Activated CD4-positive, alpha-beta T cell treated with anti-CD3 and anti-CD28 coated beads, Interleukin-2, Interleukin-6, amounts not matched to agents 100 ng/mL and 50 ng/mL, durations not matched to agents 16 hours and 8 hours (primary cell): Measurements from ENCODE around the gene CCT5.
"Not testable (repeated sequence)": the region's sequence is repeated elsewhere in the genome, so short reads cannot be mapped to it uniquely, and the experiment has no call there.

Experiments
- DNase-seq: peaks from one replicate; pipeline ENCODE4 v3.0.0-alpha.2; 2020

Gene CCT5

DNA sequence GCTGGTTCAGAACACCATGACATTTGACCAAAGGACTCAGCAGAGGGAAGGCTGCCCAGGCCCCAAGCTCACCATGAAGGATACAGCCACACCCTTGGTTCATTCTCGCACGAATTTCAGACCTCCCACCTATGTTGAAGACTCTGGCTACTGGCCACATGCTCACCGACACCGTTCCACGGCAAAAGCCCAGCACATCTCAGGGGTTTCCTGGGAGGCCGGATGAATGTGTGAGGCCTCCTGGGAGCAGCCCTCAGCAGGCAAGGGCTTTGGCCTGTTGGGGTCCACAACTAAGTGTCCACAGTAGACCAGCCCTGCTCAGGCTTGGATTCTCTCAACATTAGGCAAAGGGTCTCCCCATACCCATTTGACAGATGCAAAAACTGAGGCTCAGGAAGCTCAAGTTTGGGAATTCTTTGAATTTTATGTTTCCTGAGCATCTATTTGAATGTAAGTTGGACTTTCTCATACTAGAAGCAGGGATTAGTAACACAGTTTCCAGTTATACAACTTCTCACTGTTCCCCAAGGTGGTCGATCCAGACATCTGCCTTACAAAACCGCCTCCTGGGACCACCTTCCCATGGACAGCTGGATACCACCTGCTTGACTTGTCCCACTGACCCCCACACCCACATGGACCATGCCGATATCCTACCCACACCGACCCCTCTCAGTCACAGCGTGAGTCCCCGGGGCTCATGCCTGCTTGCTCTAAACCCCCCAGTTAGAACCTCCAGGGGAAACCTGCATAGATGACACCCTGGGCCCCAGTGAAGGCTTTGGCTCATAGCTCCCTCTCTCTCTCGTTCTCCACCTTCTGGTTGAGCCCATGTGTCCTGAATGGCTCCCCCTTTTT is 27.9 kb downstream of the CCT5 start:
- DNase-seq = no peak

DNA sequence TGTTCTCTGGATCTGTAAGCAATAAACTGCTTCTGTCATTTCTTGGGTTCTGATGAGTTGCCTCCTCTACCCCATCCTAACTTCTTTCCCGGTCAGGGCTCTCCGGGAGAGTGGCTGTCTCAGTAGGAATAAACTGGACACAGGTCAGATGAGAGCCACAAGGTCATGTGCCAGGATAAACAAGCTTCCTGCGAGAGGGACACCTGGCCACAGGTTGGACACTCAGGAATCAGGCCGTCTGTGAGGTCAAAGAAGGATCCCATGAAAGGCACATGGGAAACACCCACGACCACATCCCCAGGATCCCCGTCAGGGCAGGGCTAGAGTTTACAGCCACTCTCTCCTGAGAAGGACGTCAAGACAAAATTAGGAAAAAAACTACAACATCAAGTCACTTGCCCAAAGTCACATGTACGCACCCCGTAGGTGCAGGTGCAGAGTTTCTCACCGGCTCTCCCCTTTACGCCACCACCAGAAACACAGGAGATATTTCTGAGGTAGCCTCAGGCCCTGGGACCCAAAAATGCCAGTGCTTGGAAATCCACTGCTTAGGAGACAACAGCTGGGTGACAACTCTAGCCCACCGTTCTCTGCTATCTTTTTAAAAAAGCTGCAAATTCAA is 28.7 kb downstream of the CCT5 start:
- no peak for DNase-seq

DNA sequence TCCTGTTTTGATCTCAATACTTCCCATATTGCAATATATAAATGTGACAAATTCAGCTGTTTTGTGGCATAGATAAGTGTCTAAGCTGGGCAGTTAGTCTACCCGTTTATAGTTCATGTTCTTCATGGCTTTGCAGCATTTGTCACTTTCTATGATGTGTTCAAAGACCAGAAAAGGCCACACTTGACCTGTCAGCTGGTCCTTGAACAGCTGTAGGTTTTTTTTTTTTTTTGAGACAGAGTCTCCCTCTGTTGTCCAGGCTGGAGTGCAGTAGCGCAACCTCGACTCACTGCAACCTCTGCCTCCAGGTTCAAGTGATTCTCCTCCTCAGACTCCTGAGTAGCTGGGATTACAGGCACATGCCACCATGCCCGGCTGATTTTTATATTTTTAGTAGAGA is 29.2 kb downstream of the CCT5 start:
- no peak for DNase-seq

DNA sequence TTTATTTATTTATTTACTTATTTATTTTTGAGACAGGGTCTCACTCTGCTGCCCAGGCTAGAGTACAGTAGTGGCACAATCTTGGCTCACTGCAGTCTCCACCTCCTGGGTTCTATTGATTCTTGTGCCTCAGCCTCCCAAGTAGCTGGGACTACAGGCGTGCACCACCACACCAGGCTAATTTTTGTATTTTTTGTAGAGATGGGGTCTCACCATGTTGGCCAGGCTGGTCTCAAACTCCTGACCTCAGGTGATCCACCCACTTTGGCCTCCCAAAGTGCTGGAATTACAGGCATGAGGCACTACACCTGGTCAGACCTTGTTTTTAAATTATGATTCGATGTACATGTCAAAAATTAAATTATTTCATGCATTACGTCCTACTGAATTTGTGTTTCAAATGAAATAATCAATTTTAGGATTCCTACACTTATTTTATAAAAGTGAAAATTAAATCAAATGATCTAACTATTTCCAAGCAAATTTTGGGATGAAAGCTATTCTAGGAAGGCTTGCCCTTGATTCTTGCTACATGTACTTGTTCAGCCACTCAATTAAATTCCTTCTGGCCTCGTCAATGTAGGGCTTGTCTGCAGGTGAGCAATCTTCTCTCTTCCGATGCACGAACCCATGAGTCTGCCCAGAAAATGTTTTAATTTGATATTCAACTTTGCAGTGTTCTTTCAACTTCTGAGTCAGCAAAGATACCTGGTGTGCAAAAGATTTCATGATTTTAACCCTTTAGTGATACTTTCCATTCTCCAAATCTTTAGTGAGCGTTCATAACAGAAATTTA is 30.0 kb downstream of the CCT5 start:
- no peak for DNase-seq

DNA sequence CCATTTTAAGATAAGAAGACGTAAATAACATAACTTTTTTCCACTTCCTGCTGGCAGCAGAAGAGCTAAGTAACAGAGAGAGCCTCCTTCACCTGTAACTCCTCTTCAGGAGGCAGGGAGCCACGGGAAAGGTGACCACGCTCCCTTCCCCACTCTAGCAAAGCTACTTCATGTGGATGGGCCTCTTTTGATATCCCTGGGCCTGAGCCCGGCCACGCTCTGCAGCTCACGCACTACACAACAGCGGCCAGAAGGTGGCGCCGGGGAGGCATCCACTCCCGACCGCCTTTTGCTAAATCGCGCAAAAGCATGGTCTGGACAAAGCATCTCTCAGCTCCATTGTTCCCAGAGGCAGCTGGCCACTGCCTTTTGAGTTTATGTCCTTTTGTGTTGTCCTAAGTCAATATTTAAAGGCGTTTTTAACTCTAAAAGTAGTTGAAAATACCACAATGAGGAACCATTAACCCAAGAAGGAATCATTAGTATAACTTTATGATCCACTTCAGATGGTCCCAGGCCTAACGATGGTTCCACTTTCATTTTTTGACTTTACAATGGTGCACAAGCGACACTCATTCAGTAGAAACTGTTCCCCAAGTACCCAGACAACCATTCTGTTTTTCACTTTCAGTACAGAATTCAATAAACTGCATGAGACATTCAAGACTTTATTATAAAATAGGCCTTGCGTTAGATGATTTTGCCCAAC is 34.0 kb downstream of the CCT5 start:
- peak; percentile 89 for DNase-seq

DNA sequence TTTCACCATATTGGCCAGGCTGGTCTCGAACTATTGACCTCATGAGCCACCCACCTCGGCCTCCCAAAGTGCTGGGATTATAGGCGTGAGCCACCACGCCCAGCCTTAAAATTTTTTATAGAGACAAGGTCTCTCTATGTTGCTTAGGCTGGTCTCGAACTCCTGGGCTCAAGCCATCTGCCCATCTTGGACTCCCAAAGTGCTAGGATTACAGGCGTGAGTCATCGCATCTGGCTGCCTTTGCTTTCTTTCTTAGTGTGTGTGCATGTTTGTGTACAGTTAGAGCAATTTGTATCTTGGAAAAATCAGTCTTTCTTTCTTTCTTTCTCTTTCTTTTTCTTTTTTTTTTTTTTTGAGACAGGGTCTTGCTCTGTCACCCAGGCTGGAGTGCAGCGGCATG is 35.3 kb downstream of the CCT5 start:
- DNase-seq = not testable (repeated sequence)

DNA sequence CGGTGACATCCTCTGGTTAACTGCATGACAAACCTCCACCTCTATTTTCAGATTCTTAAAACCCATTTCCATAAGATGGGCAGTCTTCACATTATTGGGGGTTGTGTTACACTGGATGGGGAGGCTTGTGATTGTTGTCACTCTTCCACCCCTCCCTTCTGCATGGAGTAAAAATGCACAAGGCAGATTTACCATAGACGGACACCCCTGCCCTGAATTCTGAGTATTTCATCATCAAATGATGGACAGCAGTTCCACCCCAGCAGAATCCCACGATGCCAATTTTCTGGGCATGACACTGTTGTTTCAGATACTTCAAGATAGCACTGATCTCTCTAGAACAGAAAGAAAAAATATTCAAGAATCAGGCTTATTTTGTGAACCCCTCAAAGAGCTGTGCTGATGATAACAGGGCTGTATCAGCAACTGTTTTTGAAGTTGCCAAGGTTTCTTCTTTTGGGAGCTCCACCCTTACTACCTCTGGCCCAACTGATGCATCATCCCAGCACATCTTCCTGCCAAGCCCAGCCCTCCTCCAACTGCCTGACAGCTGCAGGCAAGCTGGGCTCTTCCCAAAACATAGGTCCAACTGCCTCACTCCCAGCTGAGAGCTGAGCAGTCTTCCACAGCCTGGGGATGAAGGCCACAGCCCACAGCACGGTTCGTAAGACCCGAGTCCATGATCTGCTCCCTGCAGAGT is 36.2 kb downstream of the CCT5 start:
- DNase-seq = no peak

DNA sequence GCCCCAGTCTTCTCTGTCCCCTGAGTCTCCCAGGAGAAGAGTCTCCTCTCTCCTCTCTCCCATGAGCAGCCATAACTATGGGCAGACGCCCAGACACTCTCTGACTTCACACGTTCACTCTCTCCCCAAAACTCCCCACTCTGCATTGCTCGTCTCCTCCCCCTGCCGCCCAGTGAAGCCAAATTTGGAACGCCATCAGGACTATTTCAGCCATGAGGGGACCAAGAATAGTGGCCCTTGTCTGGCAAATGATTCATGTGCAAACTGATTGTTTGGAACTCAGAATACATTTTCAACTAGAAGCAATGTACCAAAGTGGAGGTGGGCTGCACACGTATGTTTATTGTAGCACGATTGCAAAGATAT is 36.8 kb downstream of the CCT5 start:
- DNase-seq = no peak

DNA sequence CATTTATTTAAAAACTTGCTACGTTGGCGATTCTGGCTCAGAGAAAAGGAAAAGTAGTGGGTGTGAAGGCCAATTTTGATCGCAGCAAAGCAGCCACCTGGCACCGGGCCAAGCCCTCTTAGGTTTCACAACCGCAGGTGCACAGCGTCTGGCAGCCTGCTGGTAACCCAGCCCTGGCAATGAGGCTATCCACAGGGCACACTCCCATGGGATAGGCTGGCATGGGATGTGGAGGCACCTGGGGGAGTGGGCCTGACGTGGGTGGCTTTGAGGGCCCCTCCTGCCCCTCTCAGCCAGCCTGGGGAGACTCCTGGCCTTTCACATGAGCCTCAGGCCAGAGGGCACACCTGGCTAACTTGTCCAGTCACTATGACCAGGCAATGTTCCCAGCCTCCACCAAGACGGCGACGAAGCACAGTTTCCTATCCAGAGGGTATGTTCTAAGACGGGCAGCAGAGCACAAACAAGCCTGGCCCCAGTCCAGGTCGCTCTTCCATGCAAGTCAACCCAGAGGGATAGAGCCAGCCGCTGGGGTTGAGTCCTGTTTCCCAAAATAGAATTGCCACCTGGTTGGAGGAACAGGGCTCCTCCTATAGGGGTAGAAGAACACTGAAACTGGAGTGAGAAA is 38.6 kb downstream of the CCT5 start:
- DNase-seq = peak; percentile 30

DNA sequence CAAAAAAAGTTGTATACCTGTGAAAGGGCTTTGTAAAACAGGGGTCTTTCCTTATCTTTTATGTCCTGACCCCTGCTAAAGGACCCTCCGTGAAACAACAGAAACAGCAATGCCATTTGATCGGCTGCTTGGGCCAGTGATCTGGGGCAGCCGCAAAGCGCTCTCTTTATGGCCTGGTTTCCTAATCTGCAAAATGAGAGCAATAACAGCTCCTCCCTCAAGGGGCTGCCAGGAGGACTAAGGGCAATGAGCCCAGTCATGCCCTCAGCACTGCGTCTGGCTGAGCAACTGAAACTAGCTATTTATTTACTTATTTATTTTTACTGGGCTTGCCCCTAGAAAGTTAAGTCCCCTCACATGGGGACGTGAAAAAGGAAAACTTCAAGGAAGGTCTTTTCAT is 39.3 kb downstream of the CCT5 start:
- no peak for DNase-seq

DNA sequence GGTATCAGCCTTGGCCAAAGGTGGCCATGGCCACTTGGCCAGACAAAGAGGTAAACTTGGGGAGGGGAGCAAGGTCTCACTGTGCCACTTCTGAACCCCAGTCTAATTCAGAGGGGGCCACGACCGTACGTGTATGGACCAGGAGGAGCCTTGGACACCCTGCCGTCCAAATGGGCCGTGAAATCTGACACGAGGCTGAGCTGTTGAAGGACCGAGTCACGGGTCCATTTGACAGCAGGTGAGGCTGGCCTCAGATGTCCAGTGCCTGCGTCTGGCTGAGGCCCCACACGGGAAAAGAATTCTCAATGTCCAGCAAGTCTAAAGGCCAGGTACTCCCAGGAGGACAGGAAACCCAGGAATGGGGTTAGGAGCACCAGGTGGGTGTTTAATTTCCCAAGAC is 39.9 kb downstream of the CCT5 start:
- DNase-seq = no peak

DNA sequence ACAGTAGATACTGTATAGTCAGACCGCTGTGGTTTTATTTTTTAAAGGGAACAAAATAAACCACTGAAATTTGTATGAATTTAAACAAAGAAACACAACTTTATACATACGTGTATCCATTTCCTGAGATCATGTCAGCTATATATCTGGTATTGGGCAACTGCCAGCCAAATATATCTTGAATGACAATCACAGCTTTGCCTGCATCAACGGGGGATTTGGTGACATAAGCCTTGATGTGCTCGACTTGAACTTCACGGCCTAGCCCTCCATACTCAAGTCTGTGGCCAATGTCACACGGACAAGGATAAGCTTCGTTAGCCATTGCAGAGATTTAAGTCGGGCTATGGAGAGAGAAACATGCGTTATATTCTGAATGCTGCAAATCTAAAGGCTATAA is 40.4 kb downstream of the CCT5 start:
- DNase-seq = no peak

DNA sequence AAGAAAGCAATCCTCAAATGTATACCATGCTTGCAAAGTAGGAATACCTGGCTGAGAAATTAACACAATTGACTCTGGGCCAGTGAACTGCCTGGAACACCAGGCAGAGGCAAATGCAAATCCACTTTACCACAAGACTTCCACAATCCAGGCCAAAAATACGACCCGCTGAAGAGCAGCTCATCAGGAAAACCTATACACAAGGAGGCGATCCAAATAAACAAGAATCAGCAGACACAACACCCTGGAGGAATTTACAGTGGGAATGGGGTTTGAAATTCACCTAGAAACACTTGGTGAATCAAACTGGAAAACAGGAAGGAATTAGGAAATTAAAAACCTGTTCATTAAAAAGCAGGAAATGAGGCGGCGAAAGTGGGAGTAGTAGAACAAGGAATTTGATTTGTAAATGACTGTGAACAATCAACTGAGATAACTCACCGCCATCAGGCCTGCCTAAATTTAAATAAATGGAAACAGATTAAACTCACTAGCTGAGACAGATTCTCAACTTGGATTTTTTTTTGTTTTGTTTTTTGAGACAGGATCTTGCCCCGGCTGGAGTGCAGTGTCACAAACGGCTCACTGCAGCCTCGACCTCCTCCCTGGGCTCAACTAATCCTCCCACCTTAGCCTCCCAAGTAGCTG is 41.7 kb downstream of the CCT5 start:
- DNase-seq = no peak

DNA sequence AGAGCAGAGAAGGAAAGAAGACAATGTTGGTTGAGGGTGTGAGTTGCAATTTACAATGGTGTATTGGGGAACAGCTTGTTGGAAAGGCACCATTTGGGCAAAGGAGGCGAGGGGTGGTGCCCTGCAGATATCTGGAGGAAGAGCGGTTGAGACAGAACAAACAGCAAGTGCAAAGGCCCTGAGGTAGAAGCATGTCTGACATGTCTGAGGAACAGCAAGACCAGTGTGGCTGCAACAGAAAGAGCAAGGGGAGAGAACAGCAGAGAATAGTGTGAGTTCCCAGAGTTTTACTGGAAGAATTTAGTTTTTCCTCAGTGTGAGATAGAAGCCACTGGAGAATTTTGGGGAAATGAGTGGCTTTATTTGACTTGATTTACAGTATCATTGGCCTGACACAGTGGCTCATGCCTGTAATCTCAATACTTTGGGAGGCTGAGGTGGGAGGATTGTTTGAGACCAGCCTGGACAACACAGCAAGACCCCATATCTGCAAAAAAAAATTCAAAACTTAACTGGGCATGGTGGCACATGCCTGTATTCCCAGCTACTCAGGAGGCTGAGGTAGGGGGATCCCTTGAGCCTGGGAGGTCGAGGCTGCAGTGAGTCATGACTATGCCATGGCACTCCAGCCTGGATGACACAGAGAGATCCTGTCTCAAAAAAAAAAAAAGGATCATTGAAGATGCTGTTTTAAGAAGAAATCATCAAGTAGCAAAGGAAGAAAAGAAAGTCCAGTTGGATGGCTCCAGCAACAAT is 44.0 kb downstream of the CCT5 start:
- no peak for DNase-seq

DNA sequence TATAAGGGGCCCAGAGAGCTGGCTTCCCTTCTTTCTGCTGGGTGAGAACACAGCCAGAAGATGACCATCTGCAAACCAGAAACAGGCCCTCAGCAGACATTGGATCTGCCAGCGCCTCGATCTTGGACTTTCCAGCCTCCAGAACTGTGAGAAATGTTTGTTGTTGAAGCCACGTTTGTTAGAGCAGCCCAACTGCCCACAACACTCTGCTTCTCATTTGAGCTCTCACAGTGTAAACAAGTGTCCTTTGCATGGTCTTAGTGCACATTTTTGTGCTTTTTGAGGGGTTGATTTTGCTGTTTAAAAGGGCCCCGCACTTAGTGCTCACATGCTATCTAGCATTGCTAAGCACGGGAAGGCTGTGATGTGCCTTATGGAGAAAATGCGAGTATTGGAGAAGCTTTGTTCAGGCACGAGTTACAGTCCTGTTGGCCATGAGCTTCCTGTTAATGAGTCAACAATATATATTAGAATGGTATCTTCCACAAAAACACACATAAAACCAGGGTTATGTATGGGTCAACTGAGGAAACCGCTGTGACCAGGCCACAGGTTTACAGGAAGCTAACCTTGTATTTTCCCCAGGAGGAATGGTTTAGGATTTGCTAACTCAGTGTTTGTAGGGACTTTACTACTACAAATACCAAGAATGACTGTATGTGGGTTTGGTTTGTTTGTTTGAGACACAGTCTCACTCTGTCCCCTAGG is 45.7 kb downstream of the CCT5 start:
- DNase-seq = no peak

DNA sequence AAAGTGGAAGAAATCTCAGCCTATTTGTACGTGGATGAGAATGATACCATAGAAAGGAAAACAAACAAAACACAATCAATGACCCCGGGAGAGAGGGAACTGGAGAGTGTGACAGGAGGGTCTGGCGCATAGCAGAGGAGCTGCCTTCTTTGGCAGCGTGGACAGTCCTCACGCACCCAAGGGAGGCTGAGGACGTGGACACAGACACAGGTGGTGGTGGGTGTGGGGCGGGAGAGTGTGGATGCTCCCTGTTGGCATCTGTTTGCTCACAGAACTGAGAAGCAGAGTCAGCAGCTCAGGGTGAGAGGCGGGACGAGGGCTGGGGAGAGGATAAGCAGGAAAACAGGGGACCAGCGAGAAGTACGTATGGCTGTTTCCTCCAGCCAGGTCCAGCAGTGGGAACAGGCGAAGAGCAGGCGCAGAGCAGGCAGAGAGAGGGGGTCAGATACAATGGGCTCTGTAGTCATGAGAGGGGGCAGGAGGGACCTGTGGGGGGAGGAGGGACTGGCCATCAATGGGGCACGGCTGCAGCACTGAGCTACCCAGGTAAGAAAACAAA is 47.6 kb downstream of the CCT5 start:
- no peak for DNase-seq

DNA sequence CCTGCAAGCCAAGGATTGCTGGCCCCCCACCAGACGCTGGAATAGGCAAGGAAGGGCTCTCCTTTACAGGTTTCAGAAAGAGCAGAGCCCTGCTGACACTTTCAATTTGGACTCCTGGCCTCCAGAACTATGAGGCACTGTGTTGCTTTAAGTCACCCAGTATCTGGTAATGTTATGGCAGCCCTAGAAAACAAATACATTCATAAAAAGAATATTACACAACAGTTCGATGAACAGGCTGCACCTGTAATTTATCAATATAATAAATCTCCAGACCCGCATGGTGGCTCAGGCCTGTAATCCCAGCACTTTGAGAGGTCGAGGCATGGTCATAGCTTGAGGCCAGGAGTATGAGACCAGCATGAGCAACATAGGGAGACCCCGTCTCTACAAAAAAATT is 50.2 kb downstream of the CCT5 start:
- no peak for DNase-seq

DNA sequence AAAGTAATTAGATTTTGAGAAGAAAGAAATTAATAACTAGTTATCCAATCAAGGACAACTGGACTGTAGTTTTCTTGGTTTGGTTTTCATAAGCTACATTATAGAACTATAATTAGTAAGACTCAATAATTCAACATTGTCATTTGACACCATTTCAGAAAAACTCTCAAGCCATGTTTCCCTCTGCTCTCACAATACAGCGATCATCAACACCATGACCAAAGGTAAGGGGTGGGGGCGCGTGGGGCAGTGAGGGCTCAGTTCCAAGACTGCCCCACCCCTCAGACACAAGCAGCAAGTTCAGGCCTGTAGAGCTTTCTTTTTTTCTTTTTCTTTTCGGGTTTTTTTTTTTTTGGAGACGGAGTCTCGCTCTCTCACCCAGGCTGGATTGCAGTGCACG is 51.2 kb downstream of the CCT5 start:
- DNase-seq = no peak

DNA sequence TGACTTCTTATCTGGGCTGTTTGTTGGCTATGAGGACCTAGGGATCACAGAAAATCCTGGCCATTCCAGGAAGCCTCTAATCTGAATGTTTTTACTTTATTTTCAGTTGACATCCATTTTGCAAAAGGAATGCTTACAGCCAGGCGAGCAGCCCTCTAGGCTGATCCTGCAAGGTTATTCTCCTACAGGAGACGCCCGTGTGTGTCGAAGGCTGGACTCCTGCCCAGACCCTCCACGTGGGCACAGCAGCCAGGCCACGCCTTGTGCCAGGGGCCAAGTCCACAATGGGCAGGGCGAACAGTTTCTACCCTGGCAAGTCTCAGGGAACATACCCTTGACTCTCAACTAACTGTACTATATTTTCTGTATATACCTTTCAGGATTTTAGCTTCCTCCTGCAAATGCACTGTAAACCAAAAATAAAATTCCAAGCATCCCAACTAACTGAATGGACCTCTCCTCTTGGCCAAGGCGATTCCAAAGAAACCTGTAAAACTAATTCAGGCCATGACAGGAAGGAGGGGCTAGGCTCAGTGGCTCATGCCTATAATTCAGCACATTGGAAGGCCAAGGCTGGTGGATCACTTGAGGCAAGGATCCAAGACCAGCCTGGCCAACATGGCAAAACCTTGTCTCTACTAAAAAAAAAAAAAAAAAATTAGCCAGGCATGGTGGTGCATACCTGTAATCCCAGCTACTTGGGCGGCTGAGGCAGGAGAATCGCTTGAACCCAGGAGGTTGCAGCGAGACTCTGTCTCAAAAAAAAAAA is 51.9 kb downstream of the CCT5 start:
- DNase-seq = no peak
